Dendritic cell treated with granulocyte-macrophage colony-stimulating factor and Interleukin-4, amounts not matched to agents 40 ng/mL and 50 ng/mL, for 4 days (primary cell): ENCODE measurements around the gene HPS6.
A peak's percentile ranks its signal among the peaks of the same experiment; 100 is the strongest.

Experiments
- H3K27ac Mint-ChIP-seq: one replicate; pipeline ENCODE4 v1.8.0; 2022; ENCODE audit warnings: mild to moderate bottlenecking, mixed read lengths
- H3K27me3 Mint-ChIP-seq: one replicate; pipeline ENCODE4 v1.8.0; 2022; ENCODE audit warnings: mild to moderate bottlenecking, mixed read lengths
- H3K36me3 Mint-ChIP-seq: one replicate; pipeline ENCODE4 v1.8.0; 2022; ENCODE audit warnings: low read depth, mixed read lengths
- H3K4me1 Mint-ChIP-seq: one replicate; pipeline ENCODE4 v1.8.0; 2022; ENCODE audit warnings: low read depth, mixed read lengths
- H3K4me3 Mint-ChIP-seq: one replicate; pipeline ENCODE4 v1.8.0; 2022; ENCODE audit warnings: mild to moderate bottlenecking, moderate library complexity, mixed read lengths
- H3K9me3 Mint-ChIP-seq: one replicate; pipeline ENCODE4 v1.8.0; 2022; ENCODE audit warnings: mixed read lengths
- intact Hi-C: fragments of 100-400 bp; cut with micrococcal nuclease; formaldehyde crosslinking; loops from one replicate; pipeline ENCODE4 v1.15.0; 2022

HPS6 gene

DNA sequence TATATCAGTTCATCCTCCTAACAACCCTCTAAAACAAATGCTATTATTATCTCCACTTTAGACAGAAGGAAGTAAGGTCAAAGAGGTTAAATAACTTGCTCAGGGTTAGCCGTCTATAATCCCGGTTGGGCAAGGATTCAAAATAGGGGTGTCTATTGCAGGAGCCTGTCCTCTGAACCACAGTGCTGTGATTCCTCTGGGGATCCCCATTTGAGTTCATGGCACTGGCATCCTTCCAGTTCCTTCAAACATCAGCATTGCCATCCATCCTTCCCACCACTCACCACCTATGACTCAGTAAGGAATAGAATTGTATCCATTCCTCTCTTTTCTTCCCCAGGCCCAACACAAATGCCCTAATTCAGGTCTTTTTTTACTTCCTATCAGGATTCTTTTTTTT, 25.6 kb downstream of the HPS6 start:
- no peak overlapping the region for H3K27ac Mint-ChIP-seq

GRCh38 chr10:102096449-102096848, 31.3 kb downstream of the HPS6 start:
- Mint-ChIP-seq H3K9me3 (no peaks in the 10 kb centered on the region), H3K27ac (no peak overlapping the region)

More for the DNA sequence above, 25.6 kb downstream of the HPS6 start:
- intact Hi-C loops, result no loop called here
- Mint-ChIP-seq H3K36me3 (no peaks in the 10 kb centered on the region), H3K9me3 (no peaks in the 10 kb centered on the region), H3K4me1 (peaks cover 1% of the 10 kb centered on the region), H3K27me3 (no peaks in the 10 kb centered on the region), H3K4me3 (no peak overlapping the region)

DNA sequence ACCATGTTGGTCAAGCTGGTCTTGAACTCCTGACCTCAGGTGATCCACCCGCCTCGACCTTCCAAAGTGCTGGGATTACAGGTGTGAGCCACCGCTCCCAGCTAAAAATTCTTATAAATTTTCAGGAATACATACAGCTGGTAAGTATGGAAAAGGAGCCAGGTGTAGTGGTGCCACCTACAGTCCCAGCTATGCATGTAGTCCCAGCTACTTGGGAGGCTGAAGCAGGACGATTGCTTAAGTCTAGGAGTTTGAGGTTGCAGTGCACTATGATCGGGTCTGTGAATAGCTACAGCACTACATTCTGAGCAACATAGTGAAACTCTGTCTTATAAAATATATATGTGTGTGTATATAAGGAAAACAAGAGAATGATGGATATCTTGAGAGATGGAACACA, 36.0 kb downstream of the HPS6 start:
- no peak overlapping the region for H3K27ac Mint-ChIP-seq
- H3K4me3 Mint-ChIP-seq, result no peak overlapping the region
- H3K27me3 Mint-ChIP-seq, result no peaks in the 10 kb centered on the region
- peaks cover 19% of the 10 kb centered on the region for H3K4me1 Mint-ChIP-seq
- H3K36me3 Mint-ChIP-seq, result peaks cover 18% of the 10 kb centered on the region
- H3K9me3 Mint-ChIP-seq, result no peaks in the 10 kb centered on the region
- intact Hi-C loops, result no loop called here

More at GRCh38 chr10:102096449-102096848, 31.3 kb downstream of the HPS6 start:
- H3K36me3 Mint-ChIP-seq, result peaks cover 11% of the 10 kb centered on the region
- H3K27me3 Mint-ChIP-seq, result no peaks in the 10 kb centered on the region
- no peak overlapping the region for H3K4me3 Mint-ChIP-seq
- intact Hi-C loops, result no loop called here
- H3K4me1 Mint-ChIP-seq, result no peaks in the 10 kb centered on the region

GRCh38 chr10:102102421-102102820, 37.3 kb downstream of the HPS6 start:
- intact Hi-C loops, result no loop called here
- no peak overlapping the region for H3K27ac Mint-ChIP-seq
- no peaks in the 10 kb centered on the region for H3K27me3 Mint-ChIP-seq
- H3K4me3 Mint-ChIP-seq, result no peak overlapping the region
- peaks cover 21% of the 10 kb centered on the region for H3K4me1 Mint-ChIP-seq
- no peaks in the 10 kb centered on the region for H3K9me3 Mint-ChIP-seq
- peaks cover 26% of the 10 kb centered on the region for H3K36me3 Mint-ChIP-seq

- H3K36me3 Mint-ChIP-seq, result peaks cover 58% of the 10 kb centered on the region
- intact Hi-C loops, result no loop called here
- H3K4me3 Mint-ChIP-seq, result no peak overlapping the region
- peaks cover 21% of the 10 kb centered on the region for H3K4me1 Mint-ChIP-seq
- H3K27me3 Mint-ChIP-seq, result no peaks in the 10 kb centered on the region
- no peak overlapping the region for H3K27ac Mint-ChIP-seq
- H3K9me3 Mint-ChIP-seq, result no peaks in the 10 kb centered on the region
These were observed 41.8 kb downstream of the HPS6 start for GRCh38 chr10:102106998-102107397.

DNA sequence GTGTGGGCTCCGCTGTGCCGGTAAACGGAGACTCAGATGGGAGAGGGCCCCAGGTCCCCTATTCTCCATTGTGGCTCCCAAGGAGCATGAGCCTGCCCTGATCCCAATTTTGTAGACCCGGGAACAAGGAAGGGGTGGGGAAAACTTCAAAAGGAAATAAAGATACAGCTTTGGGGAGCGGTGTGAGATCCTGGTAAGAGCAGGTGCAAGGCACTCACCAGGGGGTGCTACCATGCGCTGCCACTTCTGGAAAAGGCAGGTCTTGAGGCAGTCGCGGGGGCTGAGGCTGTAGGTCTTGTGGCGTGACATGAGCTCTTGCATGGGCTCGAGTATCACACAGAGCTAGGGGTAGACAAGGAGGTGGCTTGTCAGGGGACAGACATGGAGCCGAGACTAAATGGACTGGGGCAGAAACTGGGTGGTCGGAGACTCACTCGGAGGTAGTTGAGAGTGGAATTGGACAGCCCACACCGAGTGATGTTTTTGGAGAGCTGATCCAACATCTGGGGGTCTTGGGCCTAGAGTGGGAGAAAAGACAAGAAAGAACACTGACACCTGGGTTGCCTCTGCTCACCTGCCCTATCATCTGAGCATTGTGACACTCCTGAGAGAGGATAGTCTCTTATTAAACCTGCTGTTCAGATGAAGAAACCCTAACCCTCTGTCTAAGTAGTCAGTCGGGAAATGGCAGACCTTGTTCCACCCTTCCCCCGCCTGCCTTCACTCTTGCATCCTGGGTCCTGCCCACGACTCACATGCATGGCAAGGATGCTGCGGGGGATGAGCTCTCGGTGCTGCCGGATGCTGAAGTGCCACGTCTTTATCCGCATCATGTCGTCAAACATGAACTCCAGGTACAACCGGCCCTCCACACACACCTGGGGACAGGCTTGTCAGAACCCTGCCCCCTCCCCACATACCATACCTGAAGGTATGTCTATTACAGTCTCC, 44.3 kb downstream of the HPS6 start:
- Mint-ChIP-seq H3K27me3 (no peaks in the 10 kb centered on the region), H3K27ac (peak overlapping the region; percentile 12), H3K4me1 (peaks cover 30% of the 10 kb centered on the region), H3K36me3 (peaks cover 55% of the 10 kb centered on the region), H3K9me3 (no peaks in the 10 kb centered on the region), H3K4me3 (no peak overlapping the region)
- intact Hi-C loops, result no loop called here

- Mint-ChIP-seq H3K9me3 (no peaks in the 10 kb centered on the region), H3K27ac (no peak overlapping the region), H3K36me3 (peaks cover 61% of the 10 kb centered on the region), H3K27me3 (no peaks in the 10 kb centered on the region), H3K4me1 (peaks cover 32% of the 10 kb centered on the region), H3K4me3 (no peak overlapping the region)
- intact Hi-C loops, result no loop called here
These were observed 46.1 kb downstream of the HPS6 start for GRCh38 chr10:102111276-102111675.

DNA sequence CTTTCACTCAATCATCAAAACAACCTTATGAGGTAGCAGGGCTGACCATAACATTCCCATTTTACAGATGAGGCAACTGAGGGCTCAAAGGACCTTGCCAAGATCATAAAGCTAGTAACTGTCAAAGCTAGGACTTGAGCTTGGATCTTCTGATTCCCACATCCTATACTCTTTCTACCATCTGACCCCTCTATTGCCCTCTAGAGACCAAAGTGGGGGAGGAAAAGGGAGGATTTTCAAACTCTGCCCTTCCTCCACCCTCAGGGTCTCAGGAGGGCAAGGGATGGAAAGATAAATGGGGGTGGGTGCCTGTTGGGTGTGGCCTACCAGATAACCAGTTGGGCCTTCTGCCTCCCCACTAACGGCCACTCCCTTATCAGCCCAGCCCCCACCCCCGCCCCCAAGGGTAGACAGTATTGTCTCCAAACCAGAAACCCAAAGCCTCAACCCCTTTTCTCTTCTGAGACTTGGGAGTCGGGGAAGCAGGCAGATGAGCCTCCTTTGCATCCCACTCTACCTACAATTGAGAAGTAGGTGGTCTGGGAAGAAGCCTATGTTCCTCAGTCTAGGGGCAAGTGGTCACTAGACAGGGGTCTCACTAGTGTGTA, 47.2 kb downstream of the HPS6 start:
- intact Hi-C loops, result no loop called here
- H3K4me3 Mint-ChIP-seq, result no peak overlapping the region

DNA sequence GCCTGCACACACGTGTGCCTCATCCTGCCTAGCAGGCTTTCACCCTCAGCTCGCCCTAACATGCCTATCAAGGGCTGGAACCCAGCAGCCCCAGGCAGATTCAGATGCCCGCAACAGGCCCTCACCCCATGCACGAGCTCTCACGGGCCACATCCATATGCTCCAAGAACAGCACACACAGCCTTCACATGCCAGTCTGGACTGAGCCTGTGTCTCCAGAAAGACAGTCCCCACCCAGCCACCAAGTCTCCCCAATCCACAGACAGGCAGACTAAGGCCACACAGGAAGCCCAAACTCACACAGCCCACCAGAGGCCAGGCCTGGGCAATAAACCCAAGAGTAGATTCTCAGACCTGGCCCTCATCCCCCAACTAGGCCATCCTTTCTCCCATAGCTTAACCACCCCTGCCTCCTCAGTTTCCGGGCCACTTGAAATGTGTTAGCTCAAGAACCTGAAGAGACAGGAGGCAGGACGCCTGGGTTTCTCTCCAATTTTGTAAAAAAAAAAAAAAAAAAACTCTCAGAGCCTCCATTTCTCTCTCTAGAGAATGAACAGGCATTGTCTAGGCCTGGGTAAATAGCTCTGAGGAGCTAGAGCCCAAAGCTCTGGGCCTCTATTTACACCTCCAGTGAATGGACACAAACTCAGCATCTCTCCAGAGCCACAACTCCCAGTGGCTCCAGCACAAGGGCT, 48.3 kb downstream of the HPS6 start:
- Mint-ChIP-seq H3K9me3 (no peaks in the 10 kb centered on the region), H3K27me3 (no peaks in the 10 kb centered on the region), H3K4me3 (peak overlapping the region; percentile 86), H3K27ac (peak overlapping the region; percentile 91), H3K36me3 (peaks cover 44% of the 10 kb centered on the region), H3K4me1 (peaks cover 53% of the 10 kb centered on the region)
- intact Hi-C loops, result no loop called here

More for the DNA sequence above, 47.2 kb downstream of the HPS6 start:
- peaks cover 42% of the 10 kb centered on the region for H3K4me1 Mint-ChIP-seq
- H3K9me3 Mint-ChIP-seq, result no peaks in the 10 kb centered on the region
- no peak overlapping the region for H3K27ac Mint-ChIP-seq
- H3K36me3 Mint-ChIP-seq, result peaks cover 55% of the 10 kb centered on the region
- H3K27me3 Mint-ChIP-seq, result no peaks in the 10 kb centered on the region

GRCh38 chr10:102113956-102114857, 49.1 kb downstream of the HPS6 start:
- Mint-ChIP-seq H3K36me3 (peaks cover 37% of the 10 kb centered on the region), H3K4me1 (peaks cover 61% of the 10 kb centered on the region), H3K9me3 (no peaks in the 10 kb centered on the region), H3K27me3 (no peaks in the 10 kb centered on the region), H3K4me3 (peak overlapping the region; percentile 86), H3K27ac (peak overlapping the region; percentile 91)
- intact Hi-C loops, result no loop called here

DNA sequence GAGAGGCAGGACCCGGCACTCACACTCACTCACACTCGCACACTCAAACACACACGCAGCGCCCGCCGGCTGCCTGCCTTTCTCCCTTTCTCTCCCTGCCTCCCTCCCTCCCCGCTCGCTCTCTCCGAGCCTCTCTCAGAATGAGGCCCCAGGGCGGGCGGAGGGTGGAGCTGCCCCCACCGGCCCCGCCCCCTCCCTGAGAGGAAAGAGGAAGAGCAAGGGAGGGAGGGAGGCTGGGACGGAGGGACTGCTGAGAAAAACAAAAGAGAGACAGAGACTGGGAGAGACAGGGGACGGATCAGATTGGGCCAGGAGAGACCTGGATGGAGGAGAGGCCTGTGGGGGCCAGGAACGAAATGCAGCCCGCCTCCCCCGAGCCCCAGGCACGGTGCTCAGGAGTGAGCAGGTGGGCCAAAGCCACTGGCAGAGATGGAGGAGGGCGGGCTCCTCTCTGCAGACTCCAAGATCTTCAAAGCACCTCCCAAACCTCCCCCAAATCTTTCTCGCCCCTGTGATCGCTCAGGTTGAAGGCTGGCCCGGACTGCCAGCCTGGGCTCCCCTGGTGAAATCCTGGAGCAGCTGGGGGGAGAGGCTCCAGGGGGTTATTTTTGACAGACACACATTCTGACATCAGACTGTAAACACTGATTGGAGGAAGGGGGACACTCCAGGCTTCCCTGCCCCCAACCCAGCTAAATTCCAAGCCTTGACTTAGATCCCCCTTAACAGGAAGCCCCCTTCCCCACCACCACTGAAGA, 49.9 kb downstream of the HPS6 start:
- Mint-ChIP-seq H3K4me1 (peaks cover 68% of the 10 kb centered on the region), H3K4me3 (peak overlapping the region; percentile 86), H3K27me3 (no peaks in the 10 kb centered on the region), H3K27ac (peak overlapping the region; percentile 91), H3K9me3 (no peaks in the 10 kb centered on the region), H3K36me3 (peaks cover 37% of the 10 kb centered on the region)
- intact Hi-C loops, result loop anchor here (5.0 kb wide), 1 partner anchor 48 kb away; the partner anchor contains the start of gene HPS6

DNA sequence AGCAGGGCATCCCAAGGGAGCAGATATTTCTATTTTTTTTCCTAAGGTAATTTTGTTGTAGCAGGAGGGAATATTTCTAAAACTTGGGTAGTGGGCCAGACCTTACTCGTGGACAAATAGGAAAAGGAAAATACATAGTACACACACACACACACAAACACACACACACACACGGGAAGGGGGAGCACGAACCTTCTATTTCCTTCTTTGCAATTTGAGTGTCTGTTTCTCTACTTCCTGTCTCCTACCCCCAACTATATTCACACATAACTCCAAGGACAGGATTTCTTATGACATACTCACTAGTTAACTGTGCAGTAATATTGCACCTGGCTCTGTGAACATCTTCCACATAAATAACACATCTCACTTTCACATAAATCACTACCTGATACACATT, 50.6 kb downstream of the HPS6 start:
- intact Hi-C loops, result loop anchor here (5.0 kb wide), 1 partner anchor 48 kb away; the partner anchor contains the start of gene HPS6
- H3K9me3 Mint-ChIP-seq, result no peaks in the 10 kb centered on the region

More for the DNA sequence above, 50.6 kb downstream of the HPS6 start:
- H3K4me3 Mint-ChIP-seq, result peak overlapping the region; percentile 86
- H3K27ac Mint-ChIP-seq, result peak overlapping the region; percentile 91
- H3K4me1 Mint-ChIP-seq, result peaks cover 68% of the 10 kb centered on the region
- peaks cover 35% of the 10 kb centered on the region for H3K36me3 Mint-ChIP-seq
- H3K27me3 Mint-ChIP-seq, result no peaks in the 10 kb centered on the region
